SU-DHL-6 (cell line): ENCODE data around the gene HOXC13.

ENCODE experiments used
- H2AFZ ChIP-seq: fragments of 200-600 bp; sonication (generic); 2 replicates; pipeline ENCODE4 v1.6.1; 2014; ENCODE audit warnings: low read depth, mild to moderate bottlenecking, moderate library complexity, mixed read lengths, antibody characterized with exemption, low read length; ENCODE audit not compliant: severe bottlenecking
- H3F3A ChIP-seq: fragments of 200-600 bp; shearing (Covaris generic); 2 replicates; pipeline ENCODE4 v1.6.0; 2016; ENCODE audit warnings: antibody characterized with exemption, mild to moderate bottlenecking; ENCODE audit not compliant: insufficient read depth
- H3K27ac ChIP-seq: fragments of 200-600 bp; sonication (generic); 2 replicates; pipeline ENCODE4 v1.5.1; 2016; ENCODE audit warnings: low read depth, mild to moderate bottlenecking, low read length, moderate library complexity, mixed read lengths
- H3K27me3 ChIP-seq: fragments of 200-600 bp; sonication (generic), shearing (Covaris generic); 2 replicates; pipeline ENCODE4 v1.6.0; 2014; ENCODE audit warnings: mild to moderate bottlenecking, low read length
- H3K36me3 ChIP-seq: fragments of 200-600 bp; sonication (generic); 2 replicates; pipeline ENCODE4 v1.6.1; 2014; ENCODE audit warnings: mild to moderate bottlenecking, low read length, mixed read lengths
- H3K4me2 ChIP-seq: fragments of 300-600, 200-600 bp; shearing (Covaris generic), sonication (generic); 2 replicates; pipeline ENCODE4 v1.6.0; 2014; ENCODE audit warnings: low read length, low read depth, mild to moderate bottlenecking; ENCODE audit not compliant: poor library complexity, severe bottlenecking
- H3K4me3 ChIP-seq: fragments of 200-600 bp; sonication (generic); 2 replicates; pipeline ENCODE4 v1.5.1; 2014; ENCODE audit warnings: antibody characterized with exemption, low read length, mild to moderate bottlenecking, mixed read lengths; ENCODE audit not compliant: insufficient read depth, poor library complexity, severe bottlenecking
- H3K79me2 ChIP-seq: fragments of 200-600 bp; sonication (generic); 2 replicates; pipeline ENCODE4 v1.6.1; 2014; ENCODE audit warnings: mild to moderate bottlenecking, low read length, moderate library complexity; ENCODE audit not compliant: insufficient read depth
- H3K9ac ChIP-seq: fragments of 200-600 bp; sonication (generic); 2 replicates; pipeline ENCODE4 v1.7.0; 2014; ENCODE audit warnings: mild to moderate bottlenecking, low read length
- H3K9me2 ChIP-seq: fragments of 200-600 bp; sonication (generic); replicated peaks from 2 replicates; pipeline ENCODE4 v1.6.1; 2014; ENCODE audit warnings: low read length; ENCODE audit not compliant: insufficient read depth
- H3K9me3 ChIP-seq: fragments of 200-600 bp; sonication (generic); 2 replicates; pipeline ENCODE4 v1.6.1; 2014; ENCODE audit warnings: low read length, mixed read lengths; ENCODE audit not compliant: insufficient read depth
- H4K20me1 ChIP-seq: fragments of 200-600 bp; sonication (generic); 2 replicates; pipeline ENCODE4 v1.6.1; 2014; ENCODE audit warnings: low read depth, mild to moderate bottlenecking, antibody characterized with exemption, low read length, moderate library complexity, mixed read lengths
- EZH2phosphoT487 ChIP-seq: fragments of 200-600 bp; sonication (generic), shearing (Covaris generic); conservative IDR thresholded peaks from 2 replicates; pipeline ENCODE4 v1.6.1; 2018; ENCODE audit warnings: mild to moderate bottlenecking, antibody characterized with exemption, low read length, moderate library complexity, mixed read lengths
- TF ChIP-seq, protein P1 (sequence below): fragments of 200-600 bp; sonication (generic); IDR thresholded peaks from one replicate; pipeline ENCODE4 v1.5.1; 2017; ENCODE audit warnings: antibody characterized with exemption, mild to moderate bottlenecking, low read length, moderate library complexity; ENCODE audit not compliant: insufficient read depth, poor library complexity, severe bottlenecking

The HOXC13 gene

DNA sequence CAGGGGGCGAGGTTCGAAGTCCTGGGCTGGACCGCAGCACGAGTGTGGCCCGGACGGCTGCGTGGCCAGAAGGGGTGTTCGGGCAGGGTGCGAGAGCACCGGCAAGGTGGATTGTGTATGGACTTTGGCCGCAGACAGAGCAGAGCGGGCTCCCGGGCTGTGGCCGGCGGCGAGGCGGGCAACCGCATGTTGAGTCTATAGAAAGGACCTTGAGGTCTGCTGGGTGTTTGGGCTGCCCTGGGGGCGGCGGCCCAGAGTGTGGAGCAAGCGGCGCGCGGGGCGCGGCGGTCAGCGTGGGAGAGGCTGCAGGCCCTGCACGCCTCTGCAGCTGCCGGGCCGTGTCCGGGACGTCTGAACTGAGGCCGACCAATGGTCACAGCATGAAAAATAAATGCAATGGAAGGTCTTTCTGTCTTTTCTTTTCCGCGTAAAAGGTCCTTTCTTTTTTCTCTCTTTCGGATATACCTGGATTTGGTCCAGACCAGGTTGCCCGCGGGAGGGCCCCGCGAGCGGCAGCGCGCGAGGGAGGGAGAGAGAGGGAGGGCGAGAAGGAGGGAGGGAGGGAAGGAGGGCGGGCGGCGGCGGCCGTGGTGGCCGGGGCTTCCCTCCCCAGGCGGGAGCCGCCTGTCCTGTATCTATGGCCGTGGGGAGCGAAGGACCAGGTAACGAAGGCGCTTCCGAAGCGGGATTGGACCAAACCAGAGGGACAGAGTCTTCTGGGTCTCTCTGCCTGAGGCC is 55.8 kb downstream of the HOXC13 start:
- Histone ChIP-seq H3K4me3 (no peak overlapping the region), H3F3A (no peaks in the 10 kb centered on the region), H3K27me3 (no peaks in the 10 kb centered on the region), H3K9me3 (no peaks in the 10 kb centered on the region), H2AFZ (no peak overlapping the region), H3K36me3 (no peaks in the 10 kb centered on the region), H4K20me1 (no peaks in the 10 kb centered on the region), H3K9ac (no peak overlapping the region), H3K9me2 (no peaks in the 10 kb centered on the region), H3K4me2 (no peak overlapping the region), H3K27ac (no peak overlapping the region), H3K79me2 (no peaks in the 10 kb centered on the region)
- TF ChIP-seq EZH2phosphoT487, result no peak
- TF ChIP-seq, protein P1, sequence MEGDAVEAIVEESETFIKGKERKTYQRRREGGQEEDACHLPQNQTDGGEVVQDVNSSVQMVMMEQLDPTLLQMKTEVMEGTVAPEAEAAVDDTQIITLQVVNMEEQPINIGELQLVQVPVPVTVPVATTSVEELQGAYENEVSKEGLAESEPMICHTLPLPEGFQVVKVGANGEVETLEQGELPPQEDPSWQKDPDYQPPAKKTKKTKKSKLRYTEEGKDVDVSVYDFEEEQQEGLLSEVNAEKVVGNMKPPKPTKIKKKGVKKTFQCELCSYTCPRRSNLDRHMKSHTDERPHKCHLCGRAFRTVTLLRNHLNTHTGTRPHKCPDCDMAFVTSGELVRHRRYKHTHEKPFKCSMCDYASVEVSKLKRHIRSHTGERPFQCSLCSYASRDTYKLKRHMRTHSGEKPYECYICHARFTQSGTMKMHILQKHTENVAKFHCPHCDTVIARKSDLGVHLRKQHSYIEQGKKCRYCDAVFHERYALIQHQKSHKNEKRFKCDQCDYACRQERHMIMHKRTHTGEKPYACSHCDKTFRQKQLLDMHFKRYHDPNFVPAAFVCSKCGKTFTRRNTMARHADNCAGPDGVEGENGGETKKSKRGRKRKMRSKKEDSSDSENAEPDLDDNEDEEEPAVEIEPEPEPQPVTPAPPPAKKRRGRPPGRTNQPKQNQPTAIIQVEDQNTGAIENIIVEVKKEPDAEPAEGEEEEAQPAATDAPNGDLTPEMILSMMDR, result no peak

DNA sequence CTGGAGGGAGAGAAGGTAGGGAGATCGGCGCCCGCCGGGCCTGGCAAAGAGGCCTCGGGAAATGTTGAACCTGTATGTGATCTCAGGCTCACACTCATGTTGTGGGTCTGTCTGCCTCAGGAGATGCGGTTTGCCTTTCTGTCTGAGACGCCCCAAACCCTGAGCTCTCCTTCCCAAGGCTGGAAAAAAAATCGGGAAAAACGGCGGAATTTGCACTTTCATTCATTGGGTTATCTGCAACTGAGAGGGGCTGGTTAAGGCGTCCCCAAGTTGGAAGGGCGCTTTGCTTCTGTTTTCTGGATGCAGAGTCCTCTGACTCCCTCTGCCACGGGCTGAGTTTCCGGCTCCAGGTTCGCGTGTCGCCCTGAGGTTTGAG is 56.4 kb downstream of the HOXC13 start:
- H3K4me3 ChIP-seq, result no peak overlapping the region

DNA sequence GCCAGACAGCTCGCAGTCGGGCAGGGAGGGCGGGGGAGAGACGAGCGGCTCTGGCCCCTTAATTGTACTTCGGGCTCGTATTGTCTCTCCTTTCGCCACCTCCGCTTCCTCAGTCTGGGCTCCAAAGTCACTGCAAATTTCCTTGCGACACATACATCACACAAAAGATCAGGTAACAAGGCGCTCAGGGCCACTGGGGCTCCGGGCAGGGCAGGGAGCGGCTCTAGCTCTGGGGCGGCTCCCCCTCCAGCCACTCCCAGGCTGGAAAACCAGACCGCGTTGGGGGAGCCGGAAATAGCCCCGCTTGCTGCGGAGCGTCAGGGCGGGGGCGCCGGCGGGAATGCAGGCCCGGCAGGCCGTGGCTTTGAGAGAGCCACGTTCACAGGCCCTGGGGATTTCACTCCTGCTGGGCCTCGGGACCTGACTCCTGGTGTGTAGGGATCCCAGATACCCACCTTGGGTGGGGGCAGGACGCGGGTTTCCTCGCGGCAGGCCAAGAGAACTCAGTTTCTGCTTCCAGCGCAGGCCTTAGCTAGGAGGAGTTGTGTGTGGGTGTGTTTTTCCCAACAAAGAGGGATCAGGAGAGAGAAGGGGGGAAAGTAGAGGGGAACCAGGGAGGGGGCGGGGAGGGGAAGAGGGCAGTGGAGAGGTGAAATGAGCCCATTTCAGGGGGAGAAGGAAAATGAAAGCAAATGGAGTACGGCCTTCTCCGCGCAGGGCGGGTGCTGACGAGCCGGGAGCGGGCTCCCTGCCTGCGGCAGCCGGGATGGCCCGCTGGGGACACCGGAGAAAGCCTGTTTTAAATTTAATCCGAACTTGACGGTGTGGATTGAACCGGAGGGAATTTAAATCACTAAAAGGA is 57.0 kb downstream of the HOXC13 start:
- no peak for TF ChIP-seq EZH2phosphoT487
- TF ChIP-seq, protein P1, result no peak
- Histone ChIP-seq H3F3A (no peaks in the 10 kb centered on the region), H3K4me3 (no peak overlapping the region), H3K9me3 (no peaks in the 10 kb centered on the region), H3K9ac (no peak overlapping the region), H3K79me2 (no peaks in the 10 kb centered on the region), H2AFZ (no peak overlapping the region), H3K9me2 (no peaks in the 10 kb centered on the region), H3K27ac (no peak overlapping the region), H4K20me1 (no peaks in the 10 kb centered on the region), H3K4me2 (no peak overlapping the region), H3K36me3 (no peaks in the 10 kb centered on the region), H3K27me3 (no peaks in the 10 kb centered on the region)

More for the DNA sequence above, 56.4 kb downstream of the HOXC13 start:
- Histone ChIP-seq H3K9ac (no peak overlapping the region), H3K79me2 (no peaks in the 10 kb centered on the region), H3K27ac (no peak overlapping the region), H3K9me2 (no peaks in the 10 kb centered on the region), H3K36me3 (no peaks in the 10 kb centered on the region), H2AFZ (no peak overlapping the region), H3K27me3 (no peaks in the 10 kb centered on the region), H3K4me2 (no peak overlapping the region), H3F3A (no peaks in the 10 kb centered on the region), H4K20me1 (no peaks in the 10 kb centered on the region), H3K9me3 (no peaks in the 10 kb centered on the region)
- TF ChIP-seq EZH2phosphoT487, result no peak
- TF ChIP-seq, protein P1, result no peak
